ENCODE measurements around the gene NUDCD3.

DNA sequence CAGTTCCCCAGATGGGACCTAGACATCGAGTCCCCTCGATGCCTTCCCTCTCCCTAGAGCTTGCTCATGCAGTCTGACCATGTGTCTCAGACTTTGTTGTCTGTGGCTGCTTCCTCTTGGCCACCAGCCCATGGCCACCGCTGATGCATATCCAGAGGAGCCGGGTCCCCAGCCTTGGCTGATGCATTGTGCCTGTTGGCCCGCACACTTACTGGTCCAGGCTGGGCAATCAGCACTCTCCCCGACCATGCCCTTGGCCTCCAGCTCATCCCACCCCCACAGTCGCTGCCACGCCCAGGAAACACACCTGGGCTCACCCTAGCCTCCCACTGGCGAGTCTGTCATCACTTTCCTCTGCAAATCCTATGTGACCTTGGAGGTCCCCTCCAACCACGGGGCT, 40.5 kb upstream of the NUDCD3 start:
- no peak for TF ChIP-seq GATA2 (IDR thresholded peaks at IDR 0.05; ENCODE audit: low read depth, low read length)
- no peak for TF ChIP-seq GATA3 (IDR thresholded peaks at IDR 0.05; ENCODE audit: low read depth, low read length)
